Duodenal mucosa (tissue), 2 donors: ENCODE data around the gene RGCC.

Experiments
- H3K27ac ChIP-seq: one replicate; pipeline ENCODE4 v1.7.0; 2013; ENCODE audit warnings: low read depth, low read length
- H3K27me3 ChIP-seq, 2 donors: one replicate each; pipeline ENCODE4 v1.7.0; 2013; ENCODE audit warnings: low read length in 2 of 2, control low read depth in 1 of 2; ENCODE audit not compliant: insufficient read depth in 2 of 2, control insufficient read depth in 1 of 2
- H3K36me3 ChIP-seq, 2 donors: one replicate each; pipeline ENCODE4 v1.7.0; 2013; ENCODE audit warnings: low read length in 2 of 2, control low read depth in 1 of 2; ENCODE audit not compliant: insufficient read depth in 2 of 2, control insufficient read depth in 1 of 2
- H3K4me1 ChIP-seq, 2 donors: one replicate each; pipeline ENCODE4 v1.7.0; 2013; ENCODE audit warnings: low read length in 2 of 2, control low read depth in 1 of 2; ENCODE audit not compliant: insufficient read depth in 2 of 2, control insufficient read depth in 1 of 2
- H3K4me3 ChIP-seq, 2 donors: one replicate each; pipeline ENCODE4 v1.7.0; 2013; ENCODE audit warnings: low read length in 2 of 2, low read depth in 1 of 2
- H3K9ac ChIP-seq, 2 donors: one replicate each; pipeline ENCODE4 v1.7.0; 2013; ENCODE audit warnings: low read length in 2 of 2, low read depth in 1 of 2
- H3K9me3 ChIP-seq, 2 donors: one replicate each; pipeline ENCODE4 v1.7.0; 2013; ENCODE audit warnings: low read length in 2 of 2, control low read depth in 1 of 2; ENCODE audit not compliant: control insufficient read depth in 1 of 2

Gene RGCC

GRCh38 chr13:41460074-41460465 lies 2.7 kb downstream of the RGCC start:
- no peak overlapping the region for H3K27ac ChIP-seq
- no peaks in the 10 kb centered on the region for H3K36me3 ChIP-seq
- no peaks in the 10 kb centered on the region for H3K9me3 ChIP-seq
- H3K9ac ChIP-seq: no peak overlapping the region
- peaks cover 16 to 19% of the 10 kb centered on the region in 2 donors for H3K4me1 ChIP-seq
- H3K27me3 ChIP-seq: peaks cover 19 to 37% of the 10 kb centered on the region in 2 donors
- no peak overlapping the region for H3K4me3 ChIP-seq

- H3K4me1 ChIP-seq: peaks cover 16 to 25% of the 10 kb centered on the region in 2 donors
- H3K27me3 ChIP-seq: peaks cover 19 to 32% of the 10 kb centered on the region in 2 donors
- H3K4me3 ChIP-seq: no peak overlapping the region
- no peaks in the 10 kb centered on the region for H3K9me3 ChIP-seq
- H3K36me3 ChIP-seq: no peaks in the 10 kb centered on the region
- H3K9ac ChIP-seq: no peak overlapping the region
- H3K27ac ChIP-seq: no peak overlapping the region
Measured at GRCh38 chr13:41460930-41461329, 3.6 kb downstream of the RGCC start.

- Histone ChIP-seq H3K4me3 (no peak overlapping the region), H3K9ac (no peak overlapping the region), H3K4me1 (peaks cover 16 to 25% of the 10 kb centered on the region in 2 donors), H3K36me3 (no peaks in the 10 kb centered on the region), H3K27me3 (peaks cover 18 to 25% of the 10 kb centered on the region in 2 donors), H3K9me3 (no peaks in the 10 kb centered on the region), H3K27ac (no peak overlapping the region)
Measured at GRCh38 chr13:41461527-41462139, 4.3 kb downstream of the RGCC start.

GRCh38 chr13:41462427-41462826 lies 5.1 kb downstream of the RGCC start:
- Histone ChIP-seq H3K36me3 (no peaks in the 10 kb centered on the region), H3K27ac (no peak overlapping the region), H3K27me3 (peaks cover 14 to 20% of the 10 kb centered on the region in 2 donors), H3K9ac (no peak overlapping the region), H3K4me1 (peaks cover 16 to 25% of the 10 kb centered on the region in 2 donors), H3K4me3 (no peak overlapping the region), H3K9me3 (no peaks in the 10 kb centered on the region)

GRCh38 chr13:41463838-41464602 lies 6.7 kb downstream of the RGCC start:
- Histone ChIP-seq H3K4me1 (peaks cover 8 to 12% of the 10 kb centered on the region in 2 donors), H3K9me3 (no peaks in the 10 kb centered on the region), H3K36me3 (peaks cover 0 to 6% of the 10 kb centered on the region in 2 donors), H3K27me3 (peaks cover 0 to 6% of the 10 kb centered on the region in 2 donors), H3K4me3 (no peak overlapping the region), H3K27ac (peak overlapping the region; percentile 46), H3K9ac (peak overlapping the region; percentile 12 to 16)

- H3K9ac ChIP-seq: no peak overlapping the region
Measured at GRCh38 chr13:41465241-41465847, 8.0 kb downstream of the RGCC start.

GRCh38 chr13:41465898-41466320 lies 8.6 kb downstream of the RGCC start:
- no peak overlapping the region for H3K4me3 ChIP-seq

More at GRCh38 chr13:41465241-41465847, 8.0 kb downstream of the RGCC start:
- Histone ChIP-seq H3K9me3 (no peaks in the 10 kb centered on the region), H3K36me3 (peaks cover 3 to 6% of the 10 kb centered on the region in 2 donors), H3K27ac (no peak overlapping the region), H3K4me1 (peaks cover 8% of the 10 kb centered on the region in 2 donors), H3K4me3 (no peak overlapping the region), H3K27me3 (no peaks in the 10 kb centered on the region)

GRCh38 chr13:41467425-41467945 lies 10.1 kb downstream of the RGCC start:
- Histone ChIP-seq H3K9me3 (no peaks in the 10 kb centered on the region), H3K4me3 (no peak overlapping the region), H3K27ac (no peak overlapping the region), H3K4me1 (peaks cover 4 to 8% of the 10 kb centered on the region in 2 donors), H3K27me3 (no peaks in the 10 kb centered on the region), H3K36me3 (peaks cover 5 to 6% of the 10 kb centered on the region in 2 donors), H3K9ac (no peak overlapping the region)

More at GRCh38 chr13:41465898-41466320, 8.6 kb downstream of the RGCC start:
- Histone ChIP-seq H3K9me3 (no peaks in the 10 kb centered on the region), H3K9ac (no peak overlapping the region), H3K27me3 (no peaks in the 10 kb centered on the region), H3K36me3 (peaks cover 5 to 6% of the 10 kb centered on the region in 2 donors), H3K27ac (no peak overlapping the region), H3K4me1 (peaks cover 8% of the 10 kb centered on the region in 2 donors)

- no peaks in the 10 kb centered on the region for H3K27me3 ChIP-seq
- H3K4me1 ChIP-seq: peaks cover 3 to 8% of the 10 kb centered on the region in 2 donors
- no peak overlapping the region for H3K27ac ChIP-seq
- H3K36me3 ChIP-seq: peaks cover 5 to 6% of the 10 kb centered on the region in 2 donors
- no peak overlapping the region for H3K4me3 ChIP-seq
- no peaks in the 10 kb centered on the region for H3K9me3 ChIP-seq
- no peak overlapping the region for H3K9ac ChIP-seq
Measured at GRCh38 chr13:41468631-41469030, 11.3 kb downstream of the RGCC start.

- Histone ChIP-seq H3K9me3 (no peaks in the 10 kb centered on the region), H3K27me3 (no peaks in the 10 kb centered on the region), H3K4me3 (no peak overlapping the region), H3K36me3 (peaks cover 5 to 6% of the 10 kb centered on the region in 2 donors), H3K4me1 (peaks cover 0 to 5% of the 10 kb centered on the region in 2 donors), H3K27ac (no peak overlapping the region), H3K9ac (no peak overlapping the region)
Measured at GRCh38 chr13:41470196-41470595, 12.8 kb downstream of the RGCC start.
